Neural progenitor cell (in vitro differentiated cells): ENCODE measurements around the gene TIAM1. TPM values are rescaled to one million over a fixed set of nuclear protein-coding genes. Genes with fewer than 3 reads are reported as not detected.

Experiments
- DNase-seq: peaks from one replicate; pipeline ENCODE4 v3.0.0-alpha.2; 2016; ENCODE audit warnings: low spot score
- H2AFZ ChIP-seq: fragments of 200-600 bp; sonication (generic); replicated peaks from 2 replicates; pipeline ENCODE4 v1.6.1; 2016; ENCODE audit warnings: antibody characterized with exemption
- H3F3A ChIP-seq: fragments of 200-600 bp; sonication (generic); 2 replicates; pipeline ENCODE4 v1.6.1; 2016; ENCODE audit warnings: antibody characterized with exemption, low read depth
- H3K27ac ChIP-seq: fragments of 200-600 bp; sonication (generic); 2 replicates; pipeline ENCODE4 v1.5.1; 2016; ENCODE audit warnings: mild to moderate bottlenecking
- H3K27me3 ChIP-seq: fragments of 200-600 bp; sonication (generic); 2 replicates; pipeline ENCODE4 v1.6.1; 2016; ENCODE audit warnings: mild to moderate bottlenecking, moderate library complexity
- H3K36me3 ChIP-seq: fragments of 200-600 bp; sonication (generic); 2 replicates; pipeline ENCODE4 v1.5.1; 2016
- H3K4me1 ChIP-seq: fragments of 200-600 bp; sonication (generic); 2 replicates; pipeline ENCODE4 v1.6.1; 2016; ENCODE audit warnings: mixed run types
- H3K4me2 ChIP-seq: fragments of 200-600 bp; sonication (generic); 2 replicates; pipeline ENCODE4 v1.6.1; 2016
- H3K4me3 ChIP-seq: fragments of 200-600 bp; sonication (generic); 2 replicates; pipeline ENCODE4 v1.5.1; 2016
- H3K79me2 ChIP-seq: fragments of 200-600 bp; sonication (generic); 2 replicates; pipeline ENCODE4 v1.6.1; 2016; ENCODE audit warnings: low read depth
- H3K9ac ChIP-seq: fragments of 200-600 bp; sonication (generic); 2 replicates; pipeline ENCODE4 v1.6.1; 2016
- H3K9me3 ChIP-seq: fragments of 200-600 bp; sonication (generic); 2 replicates; pipeline ENCODE4 v1.5.1; 2016; ENCODE audit warnings: low read depth
- H4K20me1 ChIP-seq: fragments of 200-600 bp; sonication (generic); 2 replicates; pipeline ENCODE4 v1.6.1; 2016; ENCODE audit warnings: low read depth
- H3K27ac Mint-ChIP-seq: 3 replicates; pipeline ENCODE4 v1.8.0; 2021; ENCODE audit warnings: mixed read lengths
- H3K27me3 Mint-ChIP-seq: 2 replicates; pipeline ENCODE4 v1.8.0; 2022; ENCODE audit warnings: low read depth, mild to moderate bottlenecking, inconsistent platforms, moderate library complexity, mixed read lengths; ENCODE audit not compliant: insufficient read depth
- H3K36me3 Mint-ChIP-seq: 3 replicates; pipeline ENCODE4 v1.8.0; 2021; ENCODE audit warnings: mixed read lengths
- H3K4me1 Mint-ChIP-seq: 3 replicates; pipeline ENCODE4 v1.8.0; 2021; ENCODE audit warnings: mixed read lengths
- H3K4me3 Mint-ChIP-seq: 3 replicates; pipeline ENCODE4 v1.8.0; 2021; ENCODE audit warnings: mild to moderate bottlenecking, moderate library complexity, mixed read lengths
- H3K9me3 Mint-ChIP-seq: 3 replicates; pipeline ENCODE4 v1.8.0; 2020; ENCODE audit warnings: mixed read lengths
- EZH2 ChIP-seq: fragments of 200-600 bp; sonication (generic); IDR thresholded peaks from 2 replicates; pipeline ENCODE4 v1.6.1; 2017; ENCODE audit warnings: antibody characterized with exemption, mild to moderate bottlenecking, moderate library complexity
- EZH2phosphoT487 ChIP-seq: fragments of 200-600 bp; sonication (generic); IDR thresholded peaks from 2 replicates; pipeline ENCODE4 v1.6.1; 2017; ENCODE audit warnings: antibody characterized with exemption
- total RNA-seq: library from RNA; depleted of rRNA; stranded (reverse); fragments of >200 nt; gene quantifications from 2 replicates; pipeline ENCODE4 v1.2.3, GENCODE V29; 2015; ENCODE audit warnings: low replicate concordance
- TF ChIP-seq, protein P1 (sequence below): fragments of 200-600 bp; sonication (generic); IDR thresholded peaks from 2 replicates; pipeline ENCODE4 v1.5.1; 2017; ENCODE audit warnings: antibody characterized with exemption, mild to moderate bottlenecking

Gene TIAM1
- total RNA-seq, 1 donor from 2014 or later = 27.2 TPM

GRCh38 chr21:31257265-31257664, 86.8 kb downstream of the TIAM1 start:
- Histone ChIP-seq H3K4me3 (no peak overlapping the region), H3F3A (peaks cover 16% of the 10 kb centered on the region), H3K9ac (no peak overlapping the region), H3K4me2 (no peak overlapping the region), H3K36me3 (no peaks in the 10 kb centered on the region), H3K4me1 (peaks cover 32% of the 10 kb centered on the region), H3K27ac (no peak overlapping the region), H3K9me3 (no peaks in the 10 kb centered on the region), H3K27me3 (no peaks in the 10 kb centered on the region), H2AFZ (no peak overlapping the region), H4K20me1 (peaks cover 17% of the 10 kb centered on the region), H3K79me2 (peaks cover 4% of the 10 kb centered on the region)
- Mint-ChIP-seq H3K4me1 (peaks cover 25% of the 10 kb centered on the region), H3K27ac (no peak overlapping the region), H3K9me3 (peaks cover 2% of the 10 kb centered on the region), H3K36me3 (peaks cover 7% of the 10 kb centered on the region), H3K4me3 (no peak overlapping the region), H3K27me3 (peaks cover 10% of the 10 kb centered on the region)
- DNase-seq = no peak
- TF ChIP-seq EZH2 = no peak
- no peak for TF ChIP-seq EZH2phosphoT487
- TF ChIP-seq, protein P1, sequence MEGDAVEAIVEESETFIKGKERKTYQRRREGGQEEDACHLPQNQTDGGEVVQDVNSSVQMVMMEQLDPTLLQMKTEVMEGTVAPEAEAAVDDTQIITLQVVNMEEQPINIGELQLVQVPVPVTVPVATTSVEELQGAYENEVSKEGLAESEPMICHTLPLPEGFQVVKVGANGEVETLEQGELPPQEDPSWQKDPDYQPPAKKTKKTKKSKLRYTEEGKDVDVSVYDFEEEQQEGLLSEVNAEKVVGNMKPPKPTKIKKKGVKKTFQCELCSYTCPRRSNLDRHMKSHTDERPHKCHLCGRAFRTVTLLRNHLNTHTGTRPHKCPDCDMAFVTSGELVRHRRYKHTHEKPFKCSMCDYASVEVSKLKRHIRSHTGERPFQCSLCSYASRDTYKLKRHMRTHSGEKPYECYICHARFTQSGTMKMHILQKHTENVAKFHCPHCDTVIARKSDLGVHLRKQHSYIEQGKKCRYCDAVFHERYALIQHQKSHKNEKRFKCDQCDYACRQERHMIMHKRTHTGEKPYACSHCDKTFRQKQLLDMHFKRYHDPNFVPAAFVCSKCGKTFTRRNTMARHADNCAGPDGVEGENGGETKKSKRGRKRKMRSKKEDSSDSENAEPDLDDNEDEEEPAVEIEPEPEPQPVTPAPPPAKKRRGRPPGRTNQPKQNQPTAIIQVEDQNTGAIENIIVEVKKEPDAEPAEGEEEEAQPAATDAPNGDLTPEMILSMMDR = no peak

GRCh38 chr21:31255896-31256295, 88.2 kb downstream of the TIAM1 start:
- Histone ChIP-seq H3F3A (peaks cover 21% of the 10 kb centered on the region), H3K4me3 (no peak overlapping the region), H4K20me1 (peaks cover 24% of the 10 kb centered on the region), H3K9me3 (no peaks in the 10 kb centered on the region), H3K4me1 (peaks cover 37% of the 10 kb centered on the region), H3K4me2 (no peak overlapping the region), H3K27me3 (no peaks in the 10 kb centered on the region), H3K36me3 (no peaks in the 10 kb centered on the region), H3K27ac (peak overlapping the region; percentile 15), H2AFZ (no peak overlapping the region), H3K79me2 (peaks cover under 1% of the 10 kb centered on the region), H3K9ac (no peak overlapping the region)
- no peak for DNase-seq
- Mint-ChIP-seq H3K36me3 (peaks cover 7% of the 10 kb centered on the region), H3K27me3 (peaks cover 10% of the 10 kb centered on the region), H3K4me1 (peaks cover 25% of the 10 kb centered on the region), H3K27ac (no peak overlapping the region), H3K9me3 (peaks cover 2% of the 10 kb centered on the region), H3K4me3 (no peak overlapping the region)
- TF ChIP-seq, protein P1 = no peak
- no peak for TF ChIP-seq EZH2
- no peak for TF ChIP-seq EZH2phosphoT487

GRCh38 chr21:31255036-31255435, 89.0 kb downstream of the TIAM1 start:
- no peak overlapping the region for H2AFZ ChIP-seq
- peaks cover 12% of the 10 kb centered on the region for H3K36me3 Mint-ChIP-seq
- no peak for DNase-seq
- H3K27ac ChIP-seq = no peak overlapping the region
- no peaks in the 10 kb centered on the region for H3K79me2 ChIP-seq
- peaks cover 21% of the 10 kb centered on the region for H3F3A ChIP-seq
- no peaks in the 10 kb centered on the region for H3K36me3 ChIP-seq
- H3K27ac Mint-ChIP-seq = no peak overlapping the region
- H3K9me3 ChIP-seq = no peaks in the 10 kb centered on the region
- H3K4me2 ChIP-seq = no peak overlapping the region
- no peak overlapping the region for H3K4me3 ChIP-seq
- H3K9ac ChIP-seq = no peak overlapping the region
- H3K4me1 ChIP-seq = peaks cover 37% of the 10 kb centered on the region
- H3K4me3 Mint-ChIP-seq = no peak overlapping the region
- no peak for TF ChIP-seq EZH2phosphoT487
- TF ChIP-seq, protein P1 = no peak
- no peak for TF ChIP-seq EZH2
- peaks cover 25% of the 10 kb centered on the region for H3K4me1 Mint-ChIP-seq
- peaks cover 2% of the 10 kb centered on the region for H3K9me3 Mint-ChIP-seq
- peaks cover 24% of the 10 kb centered on the region for H4K20me1 ChIP-seq
- H3K27me3 ChIP-seq = no peaks in the 10 kb centered on the region
- peaks cover 10% of the 10 kb centered on the region for H3K27me3 Mint-ChIP-seq
